ENCODE results near the gene MEPE.

Gene MEPE

GRCh38 chr4:87856816-87857215 lies 24.0 kb downstream of the MEPE start:
- no peak overlapping the region for H3K27ac ChIP-seq (replicated peaks; ENCODE audit: low read length)
- H4K91ac ChIP-seq (ENCODE audit: low read depth, low read length, poor library complexity): no peak overlapping the region
- H2AK5ac ChIP-seq (ENCODE audit: low read depth, low read length): no peak overlapping the region
- no peak for DNase-seq (ENCODE audit: low spot score)
- H3K27me3 ChIP-seq (ENCODE audit: control insufficient read depth in 3 of 3, insufficient read depth in 3 of 3, low read depth in 1 of 3, low read length in 3 of 3): no peaks in the 10 kb centered on the region
- H3K23ac ChIP-seq (ENCODE audit: low read depth, low read length, poor library complexity): no peak overlapping the region
- no peaks in the 10 kb centered on the region for H3K9me3 ChIP-seq (replicated peaks in 1 of 2; ENCODE audit: control insufficient read depth in 2 of 2, insufficient read depth in 1 of 2, low read depth in 1 of 2, low read length in 2 of 2)
- WGBS, 2 donors (ENCODE audit: extremely low coverage in 2 of 2, insufficient read length in 2 of 2, insufficient replicate concordance in 1 of 2): no CpG with 5 or more reads among the region's 1 CpG
- no peak overlapping the region for H3K14ac ChIP-seq (ENCODE audit: low read length)
- no peak overlapping the region for H2BK15ac ChIP-seq (ENCODE audit: low read length)
- no peak overlapping the region for H3K4me3 ChIP-seq (ENCODE audit: low read length in 2 of 2)
- H3K18ac ChIP-seq (ENCODE audit: low read length): no peak overlapping the region
- no peak overlapping the region for H2BK12ac ChIP-seq (ENCODE audit: low read length)
- no peaks in the 10 kb centered on the region for H3K4me1 ChIP-seq (ENCODE audit: control insufficient read depth in 2 of 2, insufficient read depth in 1 of 2, low read depth in 1 of 2, low read length in 2 of 2)
- H3K79me1 ChIP-seq (ENCODE audit: low read depth, low read length): no peaks in the 10 kb centered on the region
- H3K9ac ChIP-seq (ENCODE audit: low read depth, low read length, poor library complexity): no peak overlapping the region
- H3K4me2 ChIP-seq (ENCODE audit: insufficient read depth, low read length, poor library complexity, severe bottlenecking): no peak overlapping the region
- H2AFZ ChIP-seq (ENCODE audit: low read length): peak overlapping the region; percentile 7
- no peak overlapping the region for H3K4ac ChIP-seq (ENCODE audit: low read length)
- H4K8ac ChIP-seq (ENCODE audit: low read depth, low read length): no peak overlapping the region
- no peak overlapping the region for H2BK120ac ChIP-seq (ENCODE audit: low read depth, low read length)
- H3K36me3 ChIP-seq (replicated peaks in 1 of 2; ENCODE audit: control insufficient read depth in 2 of 2, insufficient read depth in 2 of 2, low read length in 2 of 2): no peaks in the 10 kb centered on the region
- H2BK5ac ChIP-seq (ENCODE audit: low read length): no peak overlapping the region

- H3K4me1 ChIP-seq (ENCODE audit: control insufficient read depth in 2 of 2, insufficient read depth in 1 of 2, low read depth in 1 of 2, low read length in 2 of 2): no peaks in the 10 kb centered on the region
- H4K8ac ChIP-seq (ENCODE audit: low read depth, low read length): no peak overlapping the region
- H3K4ac ChIP-seq (ENCODE audit: low read length): no peak overlapping the region
- no peak overlapping the region for H3K23ac ChIP-seq (ENCODE audit: low read depth, low read length, poor library complexity)
- H2AFZ ChIP-seq (ENCODE audit: low read length): no peak overlapping the region
- no peaks in the 10 kb centered on the region for H3K79me1 ChIP-seq (ENCODE audit: low read depth, low read length)
- no peak overlapping the region for H2BK12ac ChIP-seq (ENCODE audit: low read length)
- WGBS, 2 donors (ENCODE audit: extremely low coverage in 2 of 2, insufficient read length in 2 of 2, insufficient replicate concordance in 1 of 2): no CpG with 5 or more reads among the region's 5 CpGs
- H2AK5ac ChIP-seq (ENCODE audit: low read depth, low read length): no peak overlapping the region
- no peak overlapping the region for H2BK5ac ChIP-seq (ENCODE audit: low read length)
- H4K91ac ChIP-seq (ENCODE audit: low read depth, low read length, poor library complexity): no peak overlapping the region
- H3K4me2 ChIP-seq (ENCODE audit: insufficient read depth, low read length, poor library complexity, severe bottlenecking): no peak overlapping the region
- H3K18ac ChIP-seq (ENCODE audit: low read length): peak overlapping the region; percentile 27
- H3K4me3 ChIP-seq (ENCODE audit: low read length in 2 of 2): no peak overlapping the region
- H2BK15ac ChIP-seq (ENCODE audit: low read length): no peak overlapping the region
- H3K36me3 ChIP-seq (replicated peaks in 1 of 2; ENCODE audit: control insufficient read depth in 2 of 2, insufficient read depth in 2 of 2, low read length in 2 of 2): no peaks in the 10 kb centered on the region
- no peaks in the 10 kb centered on the region for H3K27me3 ChIP-seq (ENCODE audit: control insufficient read depth in 3 of 3, insufficient read depth in 3 of 3, low read depth in 1 of 3, low read length in 3 of 3)
- no peak overlapping the region for H2BK120ac ChIP-seq (ENCODE audit: low read depth, low read length)
- H3K9me3 ChIP-seq (replicated peaks in 1 of 2; ENCODE audit: control insufficient read depth in 2 of 2, insufficient read depth in 1 of 2, low read depth in 1 of 2, low read length in 2 of 2): no peaks in the 10 kb centered on the region
- DNase-seq (ENCODE audit: low spot score): no peak
- H3K14ac ChIP-seq (ENCODE audit: low read length): no peak overlapping the region
- H3K27ac ChIP-seq (replicated peaks; ENCODE audit: low read length): no peak overlapping the region
- no peak overlapping the region for H3K9ac ChIP-seq (ENCODE audit: low read depth, low read length, poor library complexity)
These were observed 25.0 kb downstream of the MEPE start for GRCh38 chr4:87857789-87858188.

DNA sequence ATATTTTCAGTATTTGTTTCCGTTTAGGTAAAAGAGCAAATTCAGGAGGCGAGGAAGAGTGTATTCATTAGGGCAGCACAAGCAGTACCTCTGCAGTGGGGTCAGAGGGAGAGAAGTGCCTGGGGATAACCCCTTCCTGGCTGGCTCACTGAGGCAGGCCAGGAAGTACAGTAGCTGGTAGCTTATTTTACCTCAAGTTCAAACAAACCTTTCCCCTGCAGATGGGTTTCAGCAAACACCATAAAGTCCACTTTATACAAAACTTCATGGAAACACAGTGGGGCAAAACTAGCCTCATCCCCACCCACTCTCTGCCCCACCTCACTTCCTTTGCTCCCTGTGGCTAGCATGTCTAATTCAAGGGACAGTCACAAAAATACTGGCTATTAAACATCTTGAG lies 29.5 kb downstream of the MEPE start:
- H3K4me3 ChIP-seq (ENCODE audit: low read length in 2 of 2): no peak overlapping the region
- H3K36me3 ChIP-seq (replicated peaks in 1 of 2; ENCODE audit: control insufficient read depth in 2 of 2, insufficient read depth in 2 of 2, low read length in 2 of 2): no peaks in the 10 kb centered on the region
- no peaks in the 10 kb centered on the region for H3K27me3 ChIP-seq (ENCODE audit: control insufficient read depth in 3 of 3, insufficient read depth in 3 of 3, low read depth in 1 of 3, low read length in 3 of 3)
- peaks cover 0 to 6% of the 10 kb centered on the region in 2 donors for H3K9me3 ChIP-seq (replicated peaks in 1 of 2; ENCODE audit: control insufficient read depth in 2 of 2, insufficient read depth in 1 of 2, low read depth in 1 of 2, low read length in 2 of 2)
- no peak overlapping the region for H2BK15ac ChIP-seq (ENCODE audit: low read length)
- H2BK5ac ChIP-seq (ENCODE audit: low read length): no peak overlapping the region
- H2BK12ac ChIP-seq (ENCODE audit: low read length): no peak overlapping the region
- H3K4me1 ChIP-seq (ENCODE audit: control insufficient read depth in 2 of 2, insufficient read depth in 1 of 2, low read depth in 1 of 2, low read length in 2 of 2): peaks cover 2 to 11% of the 10 kb centered on the region in 2 donors
- H4K91ac ChIP-seq (ENCODE audit: low read depth, low read length, poor library complexity): no peak overlapping the region
- no peak overlapping the region for H4K8ac ChIP-seq (ENCODE audit: low read depth, low read length)
- no CpG with 5 or more reads among the region's 2 CpGs for WGBS, 2 donors (ENCODE audit: extremely low coverage in 2 of 2, insufficient read length in 2 of 2, insufficient replicate concordance in 1 of 2)
- no peak for DNase-seq (ENCODE audit: low spot score)
- no peak overlapping the region for H3K23ac ChIP-seq (ENCODE audit: low read depth, low read length, poor library complexity)
- no peak overlapping the region for H3K9ac ChIP-seq (ENCODE audit: low read depth, low read length, poor library complexity)
- H3K27ac ChIP-seq (replicated peaks; ENCODE audit: low read length): no peak overlapping the region
- H3K4ac ChIP-seq (ENCODE audit: low read length): no peak overlapping the region
- H3K14ac ChIP-seq (ENCODE audit: low read length): no peak overlapping the region
- H3K79me1 ChIP-seq (ENCODE audit: low read depth, low read length): no peaks in the 10 kb centered on the region
- H3K18ac ChIP-seq (ENCODE audit: low read length): no peak overlapping the region
- H2AFZ ChIP-seq (ENCODE audit: low read length): peak overlapping the region; percentile 3
- H2BK120ac ChIP-seq (ENCODE audit: low read depth, low read length): no peak overlapping the region
- no peak overlapping the region for H3K4me2 ChIP-seq (ENCODE audit: insufficient read depth, low read length, poor library complexity, severe bottlenecking)
- no peak overlapping the region for H2AK5ac ChIP-seq (ENCODE audit: low read depth, low read length)

GRCh38 chr4:87863486-87863885 lies 30.7 kb downstream of the MEPE start:
- Histone ChIP-seq H3K18ac (ENCODE audit: low read length) (no peak overlapping the region), H3K9me3 (replicated peaks in 1 of 2; ENCODE audit: control insufficient read depth in 2 of 2, insufficient read depth in 1 of 2, low read depth in 1 of 2, low read length in 2 of 2) (peaks cover 0 to 6% of the 10 kb centered on the region in 2 donors), H3K4me3 (ENCODE audit: low read length in 2 of 2) (peak overlapping the region in 1 of 2 donors; percentile 50), H3K4me2 (ENCODE audit: insufficient read depth, low read length, poor library complexity, severe bottlenecking) (peak overlapping the region; percentile 24), H3K36me3 (replicated peaks in 1 of 2; ENCODE audit: control insufficient read depth in 2 of 2, insufficient read depth in 2 of 2, low read length in 2 of 2) (no peaks in the 10 kb centered on the region), H2BK15ac (ENCODE audit: low read length) (no peak overlapping the region), H3K14ac (ENCODE audit: low read length) (no peak overlapping the region), H2AK5ac (ENCODE audit: low read depth, low read length) (no peak overlapping the region), H3K27ac (replicated peaks; ENCODE audit: low read length) (no peak overlapping the region), H3K4ac (ENCODE audit: low read length) (no peak overlapping the region), H3K79me1 (ENCODE audit: low read depth, low read length) (no peaks in the 10 kb centered on the region), H3K4me1 (ENCODE audit: control insufficient read depth in 2 of 2, insufficient read depth in 1 of 2, low read depth in 1 of 2, low read length in 2 of 2) (peaks cover 2 to 11% of the 10 kb centered on the region in 2 donors), H2BK12ac (ENCODE audit: low read length) (no peak overlapping the region), H4K91ac (ENCODE audit: low read depth, low read length, poor library complexity) (no peak overlapping the region), H4K8ac (ENCODE audit: low read depth, low read length) (no peak overlapping the region), H2AFZ (ENCODE audit: low read length) (no peak overlapping the region), H2BK5ac (ENCODE audit: low read length) (no peak overlapping the region), H3K27me3 (ENCODE audit: control insufficient read depth in 3 of 3, insufficient read depth in 3 of 3, low read depth in 1 of 3, low read length in 3 of 3) (no peaks in the 10 kb centered on the region), H2BK120ac (ENCODE audit: low read depth, low read length) (no peak overlapping the region), H3K23ac (ENCODE audit: low read depth, low read length, poor library complexity) (no peak overlapping the region), H3K9ac (ENCODE audit: low read depth, low read length, poor library complexity) (no peak overlapping the region)
- no CpG with 5 or more reads among the region's 23 CpGs for WGBS, 2 donors (ENCODE audit: extremely low coverage in 2 of 2, insufficient read length in 2 of 2, insufficient replicate concordance in 1 of 2)
- DNase-seq (ENCODE audit: low spot score): no peak

Data from neuronal stem cell (in vitro differentiated cells).